Skin of body (tissue), 2 donors: ENCODE results near the gene GDF10. TPM values are rescaled to one million over a fixed set of nuclear protein-coding genes. Genes with fewer than 3 reads are reported as not detected.

ENCODE experiments used
- DNase-seq: peaks from one replicate; lab custom pipeline; 2025; lab: John Stamatoyannopoulos, UW
- total RNA-seq: library from RNA; depleted of rRNA; stranded (reverse); fragments of >200 nt; gene quantifications from one replicate; pipeline ENCODE4 v1.2.3, GENCODE V29; 2014

The GDF10 gene
- total RNA-seq, 1 donor from 2014 or later = 2.1 TPM

DNA sequence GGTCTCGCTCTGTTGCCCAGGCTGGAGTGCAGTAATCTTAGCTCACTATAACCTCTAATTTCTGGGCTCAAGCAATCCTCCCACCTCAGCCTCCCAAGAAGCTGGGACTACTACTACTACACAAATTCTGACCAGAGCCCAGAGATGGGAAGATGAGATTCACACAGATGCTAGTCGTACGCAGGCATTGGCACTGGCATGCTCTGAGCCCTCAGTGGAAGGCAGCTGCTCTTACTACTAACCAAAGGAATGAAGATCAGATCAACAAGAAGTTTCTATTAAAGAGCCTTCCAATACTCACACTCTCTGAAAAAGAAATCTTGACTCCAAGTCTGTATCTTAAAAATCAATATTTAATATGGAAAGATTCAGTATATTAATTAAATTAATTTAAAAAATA lies 32.9 kb downstream of the GDF10 start:
- DNase-seq = no peak

DNA sequence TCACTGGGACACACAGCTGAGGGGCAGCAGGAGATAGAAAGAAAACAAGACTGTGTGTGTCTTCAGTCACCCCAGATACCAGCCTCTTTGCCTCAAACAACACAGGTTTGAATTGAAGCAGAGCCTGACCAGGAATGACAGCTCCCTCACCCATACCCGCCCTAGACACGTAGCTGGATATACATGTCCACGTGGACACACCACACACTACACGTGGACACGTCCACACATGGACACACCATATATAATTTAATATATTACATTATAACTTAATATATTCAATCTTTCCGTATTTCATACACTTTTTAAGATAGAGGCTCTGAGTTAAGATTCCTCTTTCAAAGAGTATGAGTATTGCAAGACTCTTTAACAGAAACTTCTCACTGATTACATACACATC lies 33.5 kb downstream of the GDF10 start:
- no peak for DNase-seq

DNA sequence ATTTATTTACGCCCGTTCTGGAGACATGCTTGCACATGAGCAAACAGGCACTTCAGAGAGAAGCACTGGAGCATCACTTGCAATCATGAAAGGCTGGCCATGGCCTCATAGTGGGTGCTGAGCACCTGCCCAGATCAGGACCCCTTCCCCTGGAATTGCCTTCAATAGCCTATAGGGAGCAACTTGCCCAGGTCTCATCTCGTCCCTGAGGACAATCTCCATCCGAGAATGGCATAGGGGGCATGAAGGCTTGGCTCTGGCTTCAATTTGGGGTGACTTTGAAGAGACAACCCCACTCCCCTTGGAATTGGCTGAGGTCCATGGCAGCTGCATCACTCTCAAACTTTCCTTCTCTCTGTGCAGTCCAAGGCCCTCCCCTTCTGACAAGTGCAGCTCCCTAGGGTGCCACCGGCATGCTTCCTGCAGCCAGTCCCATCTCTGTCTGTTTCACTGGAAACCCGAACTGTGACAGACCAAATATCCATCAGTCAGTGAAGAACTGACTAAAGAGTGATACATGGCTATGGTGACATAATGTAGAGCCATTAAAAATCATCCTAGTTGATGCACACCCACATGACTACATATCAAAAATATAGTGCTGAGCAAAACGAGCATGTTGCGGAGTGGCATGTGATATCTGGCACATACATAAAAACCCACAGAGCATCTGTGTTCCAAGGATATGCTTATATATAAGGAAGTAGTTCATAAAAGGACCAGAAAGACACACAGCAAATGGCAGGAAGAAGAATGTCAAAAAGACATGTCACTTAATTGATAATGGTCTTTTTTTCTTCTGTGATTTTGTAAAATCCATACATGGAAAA lies 34.7 kb downstream of the GDF10 start:
- no peak for DNase-seq

DNA sequence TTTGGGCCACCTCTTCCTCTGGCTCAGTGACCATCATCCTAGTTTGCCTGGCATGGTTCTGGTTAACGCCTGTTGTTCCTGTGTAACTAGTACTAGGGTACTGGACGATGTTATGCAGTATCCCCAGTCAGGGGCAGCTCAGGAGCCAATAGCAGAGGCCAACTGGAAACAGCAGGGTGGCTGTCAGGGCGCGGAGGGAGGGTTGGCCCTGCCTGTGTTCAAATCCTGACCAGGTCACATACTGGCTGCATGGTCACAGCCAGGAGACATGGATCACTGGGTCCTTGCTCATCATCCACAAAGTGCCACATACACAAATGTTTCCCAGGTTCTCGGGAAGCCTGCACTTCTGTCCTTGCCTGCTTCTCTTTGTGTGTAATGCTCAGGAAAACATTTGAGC lies 35.9 kb downstream of the GDF10 start:
- no peak for DNase-seq

DNA sequence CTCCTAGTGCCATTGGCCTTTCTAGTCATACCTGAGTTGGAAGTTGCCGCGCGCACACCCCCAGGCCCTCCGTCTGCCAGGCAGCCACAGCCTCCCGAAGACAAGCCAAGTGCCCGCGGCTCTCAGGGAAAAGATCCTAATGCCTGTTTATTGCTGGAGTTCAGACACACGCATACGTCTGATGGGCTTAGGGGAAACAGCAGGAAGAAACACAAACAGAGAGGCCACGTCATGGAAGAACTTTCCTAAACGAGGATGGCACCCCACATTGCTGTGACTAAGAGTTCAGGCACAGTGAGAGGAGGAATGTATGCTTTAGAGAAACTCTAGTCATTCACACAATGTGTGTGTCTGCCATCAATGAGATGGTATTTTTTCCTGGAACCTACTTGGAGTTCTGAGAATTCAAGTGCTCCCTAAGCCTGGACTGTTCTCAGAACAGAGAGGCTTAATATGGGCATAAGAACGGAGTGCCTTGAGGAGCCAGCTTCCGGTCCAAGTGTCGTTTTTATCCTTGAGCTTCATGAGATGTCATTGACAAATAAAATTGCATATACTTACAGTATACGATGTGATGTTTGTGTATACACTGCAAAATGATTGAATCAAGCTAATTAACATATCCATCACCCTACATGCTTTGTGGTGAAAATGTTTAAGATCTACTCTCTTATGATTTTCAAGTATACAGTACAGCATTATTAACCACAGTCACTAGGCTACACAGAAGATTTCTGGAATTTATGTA lies 36.6 kb downstream of the GDF10 start:
- DNase-seq = no peak

DNA sequence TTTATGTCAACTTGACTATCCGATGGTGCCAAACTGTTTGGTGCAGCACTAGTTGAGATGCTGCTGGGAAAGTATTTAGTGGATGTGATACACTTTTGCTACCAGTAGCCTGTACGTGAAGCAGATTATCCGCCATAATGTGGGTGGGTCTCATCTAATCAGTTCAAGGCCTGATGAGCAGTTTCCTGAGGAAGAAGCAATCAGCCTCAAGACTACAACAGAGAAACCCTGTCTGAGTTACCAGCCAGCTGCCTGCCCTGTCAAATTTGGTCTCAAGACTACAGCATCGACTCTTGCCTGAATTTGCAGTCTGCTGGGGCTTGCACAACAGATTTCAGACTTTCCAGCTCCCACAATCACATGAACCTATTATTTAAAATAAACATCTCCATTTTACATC lies 37.3 kb downstream of the GDF10 start:
- no peak for DNase-seq

DNA sequence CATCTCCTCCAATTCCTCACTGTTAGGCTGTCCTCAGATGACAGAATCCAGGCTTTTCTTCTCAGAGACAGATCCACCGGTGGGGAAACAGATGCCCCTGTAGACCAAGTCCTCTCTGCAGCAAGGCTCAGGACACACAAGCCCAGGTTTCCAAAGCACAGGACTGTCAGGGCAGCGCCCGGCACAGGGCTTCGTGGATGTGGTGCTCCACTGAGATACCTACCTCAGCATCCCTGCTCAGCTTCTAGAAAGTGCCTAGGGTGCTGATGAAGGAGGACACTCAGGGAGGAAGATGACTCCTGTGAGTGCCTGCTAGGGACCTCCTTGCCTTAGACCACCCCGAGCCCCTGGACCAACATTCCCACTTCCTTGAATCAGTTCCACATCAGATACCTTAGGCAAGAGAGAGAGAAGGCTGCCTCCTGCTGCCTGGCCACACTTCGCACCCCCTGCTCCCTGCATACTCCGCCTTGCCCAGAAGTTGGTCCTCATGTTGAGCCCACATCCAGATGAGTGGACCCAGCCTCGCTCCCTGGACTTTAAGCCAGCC lies 39.3 kb downstream of the GDF10 start:
- no peak for DNase-seq

DNA sequence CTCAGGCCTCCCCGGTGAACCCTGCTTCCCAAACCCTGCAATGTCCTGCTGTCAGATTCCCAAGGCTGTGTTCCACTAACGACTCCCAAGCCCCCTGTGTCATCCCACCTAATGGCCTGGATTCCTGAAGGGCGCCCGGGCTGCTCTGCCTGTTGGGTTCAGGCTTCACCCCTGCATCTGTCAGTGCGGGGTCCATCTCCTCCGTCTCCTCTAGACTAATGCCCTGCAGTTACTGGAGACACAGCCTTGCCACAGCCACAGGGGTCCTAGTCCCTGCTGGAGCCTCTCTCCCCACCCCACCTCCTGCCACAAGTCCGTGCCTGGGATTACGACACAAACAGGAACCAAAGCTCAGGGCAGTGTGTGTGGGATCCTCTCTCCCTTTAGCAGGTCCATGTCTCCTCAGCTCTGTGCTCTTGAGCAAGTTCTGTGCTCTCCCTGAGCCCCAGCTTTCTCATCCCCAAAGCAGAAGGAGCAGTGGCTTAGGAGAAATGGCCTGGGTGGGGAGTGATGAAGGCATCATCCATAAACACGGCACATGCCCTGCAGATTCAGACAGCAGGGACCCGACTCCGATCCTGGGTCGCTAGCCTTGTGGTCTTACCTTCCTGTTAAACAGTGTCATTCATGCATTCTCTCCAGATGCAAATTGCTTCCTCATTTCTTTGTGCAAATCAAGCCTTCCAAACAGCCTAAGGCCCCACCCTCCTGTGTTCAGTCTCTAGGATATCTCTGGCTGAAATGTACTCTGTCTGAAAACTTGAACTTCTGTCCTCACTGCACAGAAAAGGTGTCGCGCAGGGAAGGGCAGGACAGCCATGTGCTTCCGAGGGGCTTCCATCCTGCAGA lies 40.0 kb downstream of the GDF10 start:
- DNase-seq = no peak

DNA sequence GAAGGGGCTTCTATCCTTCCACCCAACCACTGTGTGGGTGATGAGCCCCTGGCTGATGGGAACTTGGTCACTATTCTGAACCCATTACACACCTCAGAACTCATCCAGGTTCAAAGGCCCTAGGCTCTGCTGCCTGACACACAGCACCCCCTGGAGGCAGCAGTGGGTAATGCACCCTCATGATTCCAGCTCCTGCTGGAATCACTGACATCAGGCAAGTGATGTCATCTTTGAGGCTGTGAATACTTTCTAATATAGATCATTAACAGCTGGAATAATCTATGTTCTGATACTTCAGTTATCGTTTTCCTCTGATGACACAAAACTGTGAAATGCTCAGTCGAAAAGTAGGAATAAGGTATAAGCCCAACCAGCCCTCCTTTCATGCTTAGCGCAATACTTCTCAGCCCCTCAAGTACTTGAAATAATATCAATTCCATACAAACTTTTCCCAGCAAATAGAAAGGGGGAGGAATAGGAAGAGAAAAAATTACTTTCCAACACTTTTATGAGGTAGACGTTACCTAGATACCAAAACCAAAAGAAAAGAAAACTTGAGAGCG lies 40.7 kb downstream of the GDF10 start:
- no peak for DNase-seq

DNA sequence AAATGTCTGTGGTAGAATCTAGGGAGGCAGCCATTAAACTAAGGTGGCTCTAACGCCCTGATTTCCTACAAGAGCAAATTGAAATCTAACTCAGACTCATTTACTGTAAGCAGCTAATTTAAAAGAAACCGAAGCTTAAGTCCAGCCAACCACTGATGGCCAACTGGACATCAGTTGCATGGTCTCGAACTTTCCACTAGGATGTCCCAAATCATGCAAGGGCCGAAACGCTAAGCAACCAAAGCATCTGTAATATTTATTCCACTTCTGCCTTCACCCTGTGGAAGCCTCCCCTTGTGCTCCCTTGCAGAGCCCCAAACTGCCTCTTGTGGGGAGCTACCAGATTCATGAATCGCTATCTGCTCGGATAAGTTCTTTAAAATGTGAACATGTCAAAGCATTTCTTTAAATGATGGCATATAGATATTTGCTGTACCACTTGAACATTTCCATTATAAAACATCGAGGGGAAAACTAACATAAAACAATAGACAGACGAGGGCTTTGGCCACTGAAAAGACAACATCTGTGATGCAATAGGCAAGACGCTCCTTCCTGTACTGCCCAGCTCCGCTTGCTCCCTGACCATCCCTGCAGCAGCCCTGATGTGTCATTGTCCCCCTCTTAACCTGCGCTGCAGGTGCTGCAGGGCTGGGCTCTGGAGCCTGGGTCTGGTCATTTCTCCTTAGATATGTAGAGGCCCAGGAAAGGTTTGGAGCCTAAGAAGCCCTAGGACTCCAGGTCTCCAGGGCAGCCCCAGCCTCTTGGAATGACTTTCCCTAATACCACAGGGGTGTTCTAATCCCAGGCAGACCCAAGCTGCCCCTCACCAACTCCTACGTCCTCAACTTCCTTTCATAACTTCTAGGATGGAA lies 45.2 kb downstream of the GDF10 start:
- no peak for DNase-seq

DNA sequence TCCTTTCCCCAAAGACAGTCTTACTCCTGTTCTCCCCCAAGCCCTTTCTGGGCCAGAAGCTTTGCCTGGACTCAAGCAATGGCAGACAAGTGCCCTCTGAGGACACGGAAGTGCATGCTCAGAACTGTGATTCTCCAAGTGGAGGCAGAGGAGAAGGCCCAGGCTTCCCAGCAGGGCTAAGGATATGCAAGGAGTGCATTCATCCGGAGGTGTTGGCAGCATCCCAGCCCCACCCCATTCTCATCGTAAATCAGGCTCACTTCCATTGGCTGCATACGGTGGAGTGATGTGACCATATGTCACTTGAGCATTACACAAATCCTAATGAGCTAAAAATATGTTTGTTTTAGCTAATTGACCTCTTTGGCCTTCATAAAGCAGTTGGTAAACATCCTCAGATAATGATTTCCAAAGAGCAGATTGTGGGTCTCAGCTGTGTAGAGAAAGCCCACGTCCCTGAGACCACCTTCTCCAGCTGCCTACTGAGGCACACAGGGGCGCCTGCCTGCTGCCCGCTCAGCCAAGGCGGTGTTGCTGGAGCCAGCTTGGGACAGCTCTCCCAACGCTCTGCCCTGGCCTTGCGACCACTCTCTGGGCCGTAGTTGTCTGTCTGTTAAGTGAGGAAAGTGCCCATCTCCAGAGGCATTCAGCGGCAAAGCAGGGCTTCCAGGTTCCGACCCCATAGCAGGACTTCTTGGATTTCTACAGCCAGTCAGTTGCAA lies 46.7 kb downstream of the GDF10 start:
- DNase-seq = no peak

DNA sequence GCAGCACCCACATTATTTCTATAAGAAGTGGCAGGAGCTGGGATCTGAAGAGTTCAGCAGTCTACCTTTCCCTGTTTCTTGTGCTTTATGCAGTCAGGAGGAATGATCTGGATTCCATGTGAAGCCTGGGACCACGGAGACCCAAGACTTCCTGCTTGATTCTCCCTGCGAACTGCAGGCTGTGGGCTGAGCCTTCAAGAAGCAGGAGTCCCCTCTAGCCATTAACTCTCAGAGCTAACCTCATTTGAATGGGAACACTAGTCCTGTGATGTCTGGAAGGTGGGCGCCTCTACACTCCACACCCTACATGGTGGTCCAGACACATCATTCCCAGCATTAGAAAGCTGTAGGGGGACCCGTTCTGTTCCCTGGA lies 47.3 kb downstream of the GDF10 start:
- no peak for DNase-seq

DNA sequence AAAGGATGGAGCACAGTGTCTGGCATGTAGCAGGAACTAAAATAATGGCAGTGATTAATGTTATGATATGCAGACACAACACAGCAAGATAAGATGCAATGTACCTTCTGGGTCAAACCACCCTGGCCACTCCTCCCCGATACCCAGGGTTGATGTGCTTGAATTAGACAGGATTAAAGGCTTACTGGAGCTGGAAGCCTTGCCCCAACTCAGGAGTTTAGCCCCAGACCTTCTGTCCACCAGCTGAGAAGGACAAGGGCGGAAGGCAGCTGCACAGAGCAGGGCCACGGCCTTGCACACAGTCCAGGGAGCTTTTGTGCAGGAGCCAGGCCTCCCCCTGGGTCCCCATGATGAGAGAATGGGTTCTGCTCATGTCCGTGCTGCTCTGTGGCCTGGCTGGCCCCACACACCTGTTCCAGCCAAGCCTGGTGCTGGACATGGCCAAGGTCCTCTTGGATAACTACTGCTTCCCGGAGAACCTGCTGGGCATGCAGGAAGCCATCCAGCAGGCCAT lies 48.2 kb downstream of the GDF10 start, which contains the start of gene RBP3:
TSS of gene RBP3 (plus strand) at position 226 of the 514 bp plus-strand sequence. CDS start at position 348, 122 bp downstream.
- DNase-seq = no peak

DNA sequence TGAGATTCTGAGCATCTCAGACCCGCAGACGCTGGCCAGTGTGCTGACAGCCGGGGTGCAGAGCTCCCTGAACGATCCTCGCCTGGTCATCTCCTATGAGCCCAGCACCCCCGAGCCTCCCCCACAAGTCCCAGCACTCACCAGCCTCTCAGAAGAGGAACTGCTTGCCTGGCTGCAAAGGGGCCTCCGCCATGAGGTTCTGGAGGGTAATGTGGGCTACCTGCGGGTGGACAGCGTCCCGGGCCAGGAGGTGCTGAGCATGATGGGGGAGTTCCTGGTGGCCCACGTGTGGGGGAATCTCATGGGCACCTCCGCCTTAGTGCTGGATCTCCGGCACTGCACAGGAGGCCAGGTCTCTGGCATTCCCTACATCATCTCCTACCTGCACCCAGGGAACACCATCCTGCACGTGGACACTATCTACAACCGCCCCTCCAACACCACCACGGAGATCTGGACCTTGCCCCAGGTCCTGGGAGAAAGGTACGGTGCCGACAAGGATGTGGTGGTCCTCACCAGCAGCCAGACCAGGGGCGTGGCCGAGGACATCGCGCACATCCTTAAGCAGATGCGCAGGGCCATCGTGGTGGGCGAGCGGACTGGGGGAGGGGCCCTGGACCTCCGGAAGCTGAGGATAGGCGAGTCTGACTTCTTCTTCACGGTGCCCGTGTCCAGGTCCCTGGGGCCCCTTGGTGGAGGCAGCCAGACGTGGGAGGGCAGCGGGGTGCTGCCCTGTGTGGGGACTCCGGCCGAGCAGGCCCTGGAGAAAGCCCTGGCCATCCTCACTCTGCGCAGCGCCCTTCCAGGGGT lies 48.9 kb downstream of the GDF10 start:
- DNase-seq = no peak

DNA sequence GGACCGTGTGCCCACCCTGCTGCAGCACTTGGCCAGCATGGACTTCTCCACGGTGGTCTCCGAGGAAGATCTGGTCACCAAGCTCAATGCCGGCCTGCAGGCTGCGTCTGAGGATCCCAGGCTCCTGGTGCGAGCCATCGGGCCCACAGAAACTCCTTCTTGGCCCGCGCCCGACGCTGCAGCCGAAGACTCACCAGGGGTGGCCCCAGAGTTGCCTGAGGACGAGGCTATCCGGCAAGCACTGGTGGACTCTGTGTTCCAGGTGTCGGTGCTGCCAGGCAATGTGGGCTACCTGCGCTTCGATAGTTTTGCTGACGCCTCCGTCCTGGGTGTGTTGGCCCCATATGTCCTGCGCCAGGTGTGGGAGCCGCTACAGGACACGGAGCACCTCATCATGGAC lies 49.5 kb downstream of the GDF10 start:
- no peak for DNase-seq

DNA sequence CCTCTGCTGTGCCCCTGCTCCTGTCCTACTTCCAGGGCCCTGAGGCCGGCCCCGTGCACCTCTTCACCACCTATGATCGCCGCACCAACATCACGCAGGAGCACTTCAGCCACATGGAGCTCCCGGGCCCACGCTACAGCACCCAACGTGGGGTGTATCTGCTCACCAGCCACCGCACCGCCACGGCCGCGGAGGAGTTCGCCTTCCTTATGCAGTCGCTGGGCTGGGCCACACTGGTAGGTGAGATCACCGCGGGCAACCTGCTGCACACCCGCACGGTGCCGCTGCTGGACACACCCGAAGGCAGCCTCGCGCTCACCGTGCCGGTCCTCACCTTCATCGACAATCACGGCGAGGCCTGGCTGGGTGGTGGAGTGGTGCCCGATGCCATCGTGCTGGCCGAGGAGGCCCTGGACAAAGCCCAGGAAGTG lies 50.0 kb downstream of the GDF10 start:
- no peak for DNase-seq

DNA sequence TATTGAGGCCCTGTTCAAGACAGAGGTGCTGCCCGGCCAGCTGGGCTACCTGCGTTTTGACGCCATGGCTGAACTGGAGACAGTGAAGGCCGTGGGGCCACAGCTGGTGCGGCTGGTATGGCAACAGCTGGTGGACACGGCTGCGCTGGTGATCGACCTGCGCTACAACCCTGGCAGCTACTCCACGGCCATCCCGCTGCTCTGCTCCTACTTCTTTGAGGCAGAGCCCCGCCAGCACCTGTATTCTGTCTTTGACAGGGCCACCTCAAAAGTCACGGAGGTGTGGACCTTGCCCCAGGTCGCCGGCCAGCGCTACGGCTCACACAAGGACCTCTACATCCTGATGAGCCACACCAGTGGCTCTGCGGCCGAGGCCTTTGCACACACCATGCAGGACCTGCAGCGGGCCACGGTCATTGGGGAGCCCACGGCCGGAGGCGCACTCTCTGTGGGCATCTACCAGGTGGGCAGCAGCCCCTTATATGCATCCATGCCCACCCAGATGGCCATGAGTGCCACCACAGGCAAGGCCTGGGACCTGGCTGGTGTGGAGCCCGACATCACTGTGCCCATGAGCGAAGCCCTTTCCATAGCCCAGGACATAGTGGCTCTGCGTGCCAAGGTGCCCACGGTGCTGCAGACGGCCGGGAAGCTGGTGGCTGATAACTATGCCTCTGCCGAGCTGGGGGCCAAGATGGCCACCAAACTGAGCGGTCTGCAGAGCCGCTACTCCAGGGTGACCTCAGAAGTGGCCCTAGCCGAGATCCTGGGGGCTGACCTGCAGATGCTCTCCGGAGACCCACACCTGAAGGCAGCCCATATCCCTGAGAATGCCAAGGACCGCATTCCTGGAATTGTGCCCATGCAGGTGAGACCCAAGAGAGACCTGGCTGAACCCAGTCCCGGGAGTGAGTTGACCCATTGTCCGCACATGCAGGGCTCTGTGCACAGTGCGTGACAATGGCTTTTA lies 51.0 kb downstream of the GDF10 start:
- no peak for DNase-seq
